H1 (cell line): ENCODE results near the gene ABHD12. TPM values are rescaled to one million over a fixed set of nuclear protein-coding genes. Genes with fewer than 3 reads are reported as not detected.
A peak's percentile ranks its signal among the peaks of the same experiment; 100 is the strongest.

Source experiments
- CREB1 ChIP-seq: IDR thresholded peaks from 2 replicates; pipeline ENCODE4 v1.6.1; 2012; ENCODE audit warnings: inconsistent platforms
- PHF8 ChIP-seq: fragments of 200-600 bp; sonication (generic); conservative IDR thresholded peaks from 2 replicates; pipeline ENCODE4 v1.7.1; 2012; ENCODE audit warnings: low read depth, mild to moderate bottlenecking, inconsistent platforms, low read length, moderate library complexity
- RBBP5 ChIP-seq: IDR thresholded peaks from 2 replicates; pipeline ENCODE4 v1.7.1; 2012; ENCODE audit warnings: low read depth, mild to moderate bottlenecking, inconsistent platforms, low read length, moderate library complexity, borderline replicate concordance
- SIN3A ChIP-seq, 2 experiments: IDR thresholded peaks in 1 of 2; conservative IDR thresholded peaks in 1 of 2; 2 replicates each; pipeline ENCODE4 v1.6.1; 2011 to 2012; ENCODE audit warnings: low read length in 2 of 2, improper control_type of control experiment in 1 of 2, low read depth in 1 of 2, mild to moderate bottlenecking in 1 of 2
- SIX5 ChIP-seq: IDR thresholded peaks from 2 replicates; pipeline ENCODE4 v1.6.1; 2011; ENCODE audit warnings: mild to moderate bottlenecking, low read depth, low read length
- SUZ12 ChIP-seq: fragments of 200-600 bp; sonication (generic); IDR thresholded peaks from 2 replicates; pipeline ENCODE4 v1.6.1; 2012; ENCODE audit warnings: mild to moderate bottlenecking, inconsistent platforms, low read length, moderate library complexity, mixed read lengths
- TAF1 ChIP-seq: IDR thresholded peaks from 2 replicates; pipeline ENCODE4 v1.6.1; 2011; ENCODE audit warnings: mild to moderate bottlenecking, low read depth, low read length
- TCF12 ChIP-seq: IDR thresholded peaks from 2 replicates; pipeline ENCODE4 v1.6.1; 2011; ENCODE audit warnings: low read depth, mild to moderate bottlenecking, low read length
- YY1 ChIP-seq: IDR thresholded peaks from 2 replicates; pipeline ENCODE4 v1.6.1; 2011; ENCODE audit warnings: low read depth, mild to moderate bottlenecking, low read length
- polyA plus RNA-seq, 7 experiments: library from polyadenylated mRNA; depleted of rRNA in 3 of 7; stranded (reverse) in 5 of 7; unstranded in 2 of 7; fragments of >200 nt in 5 of 7; fragments of 200-250 nt in 2 of 7; gene quantifications; 1 replicate in 5 of 7; 2 replicates in 1 of 7; 4 replicates in 1 of 7; pipeline versions ENCODE4 v1.2.1 to v1.2.3, GENCODE V29; 2011 to 2013; ENCODE audit warnings: missing spikeins in 2 of 7, mixed read lengths in 2 of 7
- total RNA-seq: library from RNA; stranded (reverse); fragmentation: NEBNext Ultra II Directional; extraction: Animal tissue kit (Norgen Biotek cat#: 25700); gene quantifications from 2 replicates; pipeline ENCODE4 v1.2.1, GENCODE V29; 2021
- TF ChIP-seq, protein P1 (sequence below): IDR thresholded peaks from 2 replicates; pipeline ENCODE4 v1.6.1; 2012; ENCODE audit warnings: inconsistent platforms
- TF ChIP-seq, protein P2 (sequence below): IDR thresholded peaks from 2 replicates; pipeline ENCODE4 v1.6.1; 2012; ENCODE audit warnings: low read length, inconsistent platforms
- TF ChIP-seq, protein P3 (sequence below): IDR thresholded peaks from 2 replicates; pipeline ENCODE4 v1.6.1; 2012; ENCODE audit warnings: inconsistent platforms

ABHD12 gene
- total and polyA plus RNA-seq, 2 of the 8 experiments (the other 6 are each of a cell fraction or from before 2014, with no cell fraction given) = 31.3 to 59.5 TPM

DNA sequence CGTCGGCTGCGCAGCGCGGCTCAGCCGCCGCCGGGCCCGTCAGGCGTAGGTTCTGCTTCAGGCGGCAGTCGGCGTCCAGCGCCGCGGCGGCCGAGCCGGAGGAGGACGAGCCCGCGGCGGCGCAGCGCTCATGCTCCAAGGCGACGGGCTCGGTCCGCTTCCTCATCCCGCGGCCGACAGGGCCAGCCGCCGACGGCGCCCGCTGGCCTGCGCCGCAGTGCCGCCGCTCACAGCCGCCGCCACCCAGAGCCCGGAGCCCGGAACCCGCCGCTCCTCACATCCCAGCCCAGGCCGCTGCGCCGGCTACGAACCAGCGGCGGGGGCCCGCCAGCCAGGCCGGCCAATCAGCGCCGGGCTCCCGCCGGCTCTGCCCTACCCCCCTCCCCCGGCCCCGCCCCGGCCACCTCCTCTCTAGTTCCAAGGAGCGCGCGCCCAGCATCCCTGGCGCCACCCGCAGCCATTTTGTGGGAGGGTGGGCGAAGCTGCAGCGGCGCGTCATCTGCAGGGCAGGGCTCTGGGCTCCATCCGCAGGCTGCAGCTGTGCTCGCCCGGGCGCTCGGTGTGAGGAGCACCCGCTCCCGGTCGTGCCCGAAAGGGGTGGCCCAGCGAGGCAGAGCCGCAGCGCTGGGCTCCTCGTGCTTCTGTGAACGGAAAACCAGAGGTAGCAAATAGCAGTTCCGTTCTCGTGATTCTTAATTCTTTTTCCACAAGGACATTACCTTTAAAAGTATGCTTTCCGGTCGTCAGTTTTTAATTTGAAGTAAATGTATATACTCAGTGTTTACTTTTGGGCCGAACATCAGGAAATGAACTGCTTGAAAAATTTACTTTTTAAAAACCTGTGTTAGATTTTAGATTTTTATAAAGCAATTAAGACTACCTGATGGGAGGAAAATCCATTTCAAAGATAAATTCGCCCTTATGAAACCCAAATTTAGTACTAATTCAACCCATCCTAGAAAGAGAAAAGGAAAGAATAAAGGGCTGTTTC is at the start of gene ABHD12 (continued):
- no peak; the same call in 1 of the 2 replicates for TF ChIP-seq RBBP5
- 0 out of 2 replicates have a peak, but pooled peaks have one; percentile 14 for TF ChIP-seq TCF12
- peak in 1 of 2 experiments; percentile 66; a peak in 1 of 4 replicates for TF ChIP-seq SIN3A (conservative IDR thresholded peaks at IDR 0.05 in 1 of 2, IDR thresholded peaks at IDR 0.05 in 1 of 2; ENCODE audit: low read depth in 1 of 2, low read length in 2 of 2)
- TF ChIP-seq, protein P1, sequence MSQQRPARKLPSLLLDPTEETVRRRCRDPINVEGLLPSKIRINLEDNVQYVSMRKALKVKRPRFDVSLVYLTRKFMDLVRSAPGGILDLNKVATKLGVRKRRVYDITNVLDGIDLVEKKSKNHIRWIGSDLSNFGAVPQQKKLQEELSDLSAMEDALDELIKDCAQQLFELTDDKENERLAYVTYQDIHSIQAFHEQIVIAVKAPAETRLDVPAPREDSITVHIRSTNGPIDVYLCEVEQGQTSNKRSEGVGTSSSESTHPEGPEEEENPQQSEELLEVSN = peak; percentile 39; the same call in 1 of the 2 replicates
- TF ChIP-seq, protein P2, sequence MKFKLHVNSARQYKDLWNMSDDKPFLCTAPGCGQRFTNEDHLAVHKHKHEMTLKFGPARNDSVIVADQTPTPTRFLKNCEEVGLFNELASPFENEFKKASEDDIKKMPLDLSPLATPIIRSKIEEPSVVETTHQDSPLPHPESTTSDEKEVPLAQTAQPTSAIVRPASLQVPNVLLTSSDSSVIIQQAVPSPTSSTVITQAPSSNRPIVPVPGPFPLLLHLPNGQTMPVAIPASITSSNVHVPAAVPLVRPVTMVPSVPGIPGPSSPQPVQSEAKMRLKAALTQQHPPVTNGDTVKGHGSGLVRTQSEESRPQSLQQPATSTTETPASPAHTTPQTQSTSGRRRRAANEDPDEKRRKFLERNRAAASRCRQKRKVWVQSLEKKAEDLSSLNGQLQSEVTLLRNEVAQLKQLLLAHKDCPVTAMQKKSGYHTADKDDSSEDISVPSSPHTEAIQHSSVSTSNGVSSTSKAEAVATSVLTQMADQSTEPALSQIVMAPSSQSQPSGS = no peak
- TF ChIP-seq YY1 = peak; percentile 93
- TF ChIP-seq, protein P3, sequence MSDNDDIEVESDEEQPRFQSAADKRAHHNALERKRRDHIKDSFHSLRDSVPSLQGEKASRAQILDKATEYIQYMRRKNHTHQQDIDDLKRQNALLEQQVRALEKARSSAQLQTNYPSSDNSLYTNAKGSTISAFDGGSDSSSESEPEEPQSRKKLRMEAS = peak; percentile 37; the same call in 1 of the 2 replicates
- peak; percentile 85 for TF ChIP-seq CREB1
- TF ChIP-seq TAF1 = peak; percentile 78
- no peak for TF ChIP-seq SIX5
- TF ChIP-seq SUZ12 = no peak
- peak; percentile 66 for TF ChIP-seq PHF8
